ENCODE measurements around the gene MPO.

DNA sequence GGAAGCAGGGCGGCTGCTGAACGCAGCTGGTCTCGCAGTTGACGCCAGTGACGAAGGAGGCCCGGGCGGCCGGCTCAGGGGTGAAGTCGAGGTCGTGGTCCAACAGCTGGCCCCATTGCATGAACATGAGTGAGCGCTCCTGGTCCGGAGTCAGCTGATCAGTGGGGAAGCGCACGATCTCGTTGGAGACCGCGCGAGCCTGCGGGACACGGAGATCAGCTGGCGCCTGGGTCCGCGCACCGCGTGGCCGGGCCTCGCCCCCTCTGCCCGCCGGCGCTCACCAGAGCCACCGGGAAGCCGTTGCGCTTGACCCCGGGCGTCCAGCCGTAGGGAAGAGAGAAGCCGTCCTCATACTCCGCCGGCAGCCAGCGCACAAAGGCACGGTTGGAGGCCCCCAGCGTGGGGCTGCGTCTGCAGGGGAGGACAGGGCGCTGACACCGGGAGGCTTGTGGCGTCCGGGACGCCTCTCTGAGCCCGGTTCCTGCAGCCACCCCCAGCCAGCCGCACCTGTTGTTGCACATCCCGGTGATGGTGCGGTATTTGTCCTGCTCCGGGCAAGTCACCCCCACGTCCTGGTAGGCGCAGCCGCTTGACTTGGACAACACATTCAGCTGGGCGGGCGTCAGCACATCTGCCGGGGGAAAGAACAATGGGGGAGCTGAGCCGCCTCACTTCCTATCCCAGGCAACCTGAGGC lies 1.6 kb downstream of the MPO start:
- TF ChIP-seq EZH2 (IDR thresholded peaks at IDR 0.05; ENCODE audit: insufficient read depth, poor library complexity, severe bottlenecking): no peak
- no peak for TF ChIP-seq EZH2phosphoT487 (IDR thresholded peaks at IDR 0.05; ENCODE audit: insufficient read depth, low read depth)

Measured in GM23248 (cell line).